Measurements from ENCODE around the gene C1QTNF6.

GRCh38 chr22:37167981-37168647 is 19.9 kb downstream of the C1QTNF6 start:
- TF ChIP-seq POLR2A (IDR thresholded peaks at IDR 0.05): no peak
- TF ChIP-seq CTCF (IDR thresholded peaks at IDR 0.05): no peak

Measured in testis (tissue), 2 donors.